ENCODE measurements around the gene TWIST2.

GRCh38 chr2:238817891-238818290, 30.0 kb upstream of the TWIST2 start:
- TF ChIP-seq CTCF (IDR thresholded peaks at IDR 0.05 in 2 of 3, conservative IDR thresholded peaks at IDR 0.05 in 1 of 3; ENCODE audit: insufficient read depth in 2 of 3, low read depth in 1 of 3, low read length in 3 of 3) = no peak
- no peak for TF ChIP-seq RFX5 (IDR thresholded peaks at IDR 0.05; ENCODE audit: low read depth, low read length)
- TF ChIP-seq HDAC2 (IDR thresholded peaks at IDR 0.05) = no peak
- TF ChIP-seq POLR2A (conservative IDR thresholded peaks at IDR 0.05) = no peak
- TF ChIP-seq, protein P1, sequence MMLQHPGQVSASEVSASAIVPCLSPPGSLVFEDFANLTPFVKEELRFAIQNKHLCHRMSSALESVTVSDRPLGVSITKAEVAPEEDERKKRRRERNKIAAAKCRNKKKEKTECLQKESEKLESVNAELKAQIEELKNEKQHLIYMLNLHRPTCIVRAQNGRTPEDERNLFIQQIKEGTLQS (IDR thresholded peaks at IDR 0.05) = no peak
- TF ChIP-seq, protein P1 (CRISPR knock-in tag; conservative IDR thresholded peaks at IDR 0.05) = no peak
- no peak for TF ChIP-seq U2AF2 (optimal IDR thresholded peaks at IDR 0.05; ENCODE audit: low read depth, low read length)
- TF ChIP-seq ZNF384 (IDR thresholded peaks at IDR 0.05; ENCODE audit: low read depth, low read length) = no peak
- TF ChIP-seq ZNF175 (CRISPR knock-in tag; IDR thresholded peaks at IDR 0.05; ENCODE audit: low read depth) = no peak
- TF ChIP-seq MAX (CRISPR knock-in tag; IDR thresholded peaks at IDR 0.05) = no peak
- TF ChIP-seq NFIC (IDR thresholded peaks at IDR 0.05) = no peak
- TF ChIP-seq ZNF253 (CRISPR knock-in tag; conservative IDR thresholded peaks at IDR 0.05) = no peak
- no peak for TF ChIP-seq DNMT1 (IDR thresholded peaks at IDR 0.05)
- TF ChIP-seq BHLHE40 (IDR thresholded peaks at IDR 0.05; ENCODE audit: low read length) = no peak

All from K562 (cell line).